Esophagus squamous epithelium (tissue), 4 donors: ENCODE data around the gene MAPRE3.

ENCODE experiments used
- CTCF ChIP-seq, 6 experiments: fragments of 450-650 bp in 4 of 6; fragments of 200-600 bp in 2 of 6; sonication (generic) in 2 of 6; IDR thresholded peaks; one replicate each; pipeline ENCODE4 v1.5.1; 2016 to 2019; ENCODE audit warnings: antibody characterized with exemption in 6 of 6, mild to moderate bottlenecking in 4 of 6, moderate library complexity in 4 of 6
- POLR2A ChIP-seq, 4 donors: fragments of 450-650 bp; IDR thresholded peaks; one replicate each; pipeline ENCODE4 v1.6.1; 2017; ENCODE audit warnings: antibody characterized with exemption in 4 of 4, mild to moderate bottlenecking in 4 of 4, moderate library complexity in 3 of 4

GRCh38 chr2:27060323-27060722 lies 89.9 kb downstream of the MAPRE3 start:
- no peak for TF ChIP-seq CTCF (IDR thresholded peaks at IDR 0.05)
- TF ChIP-seq POLR2A (IDR thresholded peaks at IDR 0.05) = no peak
